ENCODE data around the gene TRIP12. TPM values are rescaled to one million over a fixed set of nuclear protein-coding genes. Genes with fewer than 3 reads are reported as not detected.

The TRIP12 gene
- total and polyA plus RNA-seq, 12 donors: 15.6 to 247 (median 198) TPM

DNA sequence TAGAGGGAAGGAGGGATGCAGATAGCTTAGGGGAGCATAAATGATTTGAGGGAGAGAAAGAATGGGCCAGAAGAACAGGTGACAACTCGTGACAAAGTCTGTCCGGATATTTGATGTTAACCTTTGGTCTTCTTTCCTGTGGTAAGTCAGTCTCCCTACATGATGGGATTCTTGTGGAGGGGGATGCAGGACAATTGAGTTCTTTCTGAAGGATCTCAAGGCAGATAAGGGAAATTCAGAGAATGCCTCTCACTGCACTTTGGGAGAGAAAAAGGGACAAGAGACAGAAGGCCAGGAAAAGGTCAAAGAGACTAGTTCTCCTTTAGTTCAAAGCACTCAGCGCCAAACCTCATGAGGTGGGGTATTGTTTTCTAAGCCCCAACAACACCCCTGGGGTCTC is 34.7 kb upstream of the TRIP12 start:
- Histone ChIP-seq H3K27me3 (no peaks in the 10 kb centered on the region), H3K27ac (no peak overlapping the region), H3K9me3 (no peaks in the 10 kb centered on the region), H3K4me3 (no peak overlapping the region), H3K36me3 (no peaks in the 10 kb centered on the region), H3K4me1 (no peaks in the 10 kb centered on the region)
- intact Hi-C loops (cut with DNase I): no loop called here
- TF ChIP-seq, protein P1, sequence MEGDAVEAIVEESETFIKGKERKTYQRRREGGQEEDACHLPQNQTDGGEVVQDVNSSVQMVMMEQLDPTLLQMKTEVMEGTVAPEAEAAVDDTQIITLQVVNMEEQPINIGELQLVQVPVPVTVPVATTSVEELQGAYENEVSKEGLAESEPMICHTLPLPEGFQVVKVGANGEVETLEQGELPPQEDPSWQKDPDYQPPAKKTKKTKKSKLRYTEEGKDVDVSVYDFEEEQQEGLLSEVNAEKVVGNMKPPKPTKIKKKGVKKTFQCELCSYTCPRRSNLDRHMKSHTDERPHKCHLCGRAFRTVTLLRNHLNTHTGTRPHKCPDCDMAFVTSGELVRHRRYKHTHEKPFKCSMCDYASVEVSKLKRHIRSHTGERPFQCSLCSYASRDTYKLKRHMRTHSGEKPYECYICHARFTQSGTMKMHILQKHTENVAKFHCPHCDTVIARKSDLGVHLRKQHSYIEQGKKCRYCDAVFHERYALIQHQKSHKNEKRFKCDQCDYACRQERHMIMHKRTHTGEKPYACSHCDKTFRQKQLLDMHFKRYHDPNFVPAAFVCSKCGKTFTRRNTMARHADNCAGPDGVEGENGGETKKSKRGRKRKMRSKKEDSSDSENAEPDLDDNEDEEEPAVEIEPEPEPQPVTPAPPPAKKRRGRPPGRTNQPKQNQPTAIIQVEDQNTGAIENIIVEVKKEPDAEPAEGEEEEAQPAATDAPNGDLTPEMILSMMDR (IDR thresholded peaks at IDR 0.05): no peak
- no peak for DNase-seq
- 79 to 83% methylated on average over 3 of the region's 3 CpGs for WGBS, 2 donors
- ATAC-seq: no peak

DNA sequence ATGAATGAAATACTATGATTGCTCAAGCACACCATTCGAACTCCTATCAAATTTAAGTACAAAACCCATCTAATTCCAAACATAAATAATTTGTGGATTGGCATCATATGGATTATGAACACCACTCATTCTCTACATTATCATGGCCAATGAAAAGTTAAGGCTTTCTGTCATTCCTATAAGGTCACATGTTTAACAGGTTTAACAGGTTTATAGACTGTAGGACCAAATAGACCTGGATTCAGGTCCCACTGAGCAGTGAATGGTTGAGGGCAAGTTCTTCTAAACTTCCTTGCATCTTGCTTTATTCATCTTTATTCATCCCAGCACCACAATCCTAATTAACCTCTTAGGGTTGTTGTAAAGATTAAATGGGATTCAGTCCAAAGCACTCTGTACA is 33.9 kb upstream of the TRIP12 start:
- no peaks in the 10 kb centered on the region for H3K4me1 ChIP-seq
- TF ChIP-seq, protein P1 (IDR thresholded peaks at IDR 0.05): no peak
- WGBS, 2 donors: 84 to 88% methylated on average over 1 of the region's 1 CpG
- no peaks in the 10 kb centered on the region for H3K9me3 ChIP-seq
- H3K36me3 ChIP-seq: no peaks in the 10 kb centered on the region
- ATAC-seq (no peak), DNase-seq (no peak)
- no peak overlapping the region for H3K4me3 ChIP-seq
- H3K27me3 ChIP-seq: no peaks in the 10 kb centered on the region
- intact Hi-C loops (cut with DNase I): no loop called here
- no peak overlapping the region for H3K27ac ChIP-seq

DNA sequence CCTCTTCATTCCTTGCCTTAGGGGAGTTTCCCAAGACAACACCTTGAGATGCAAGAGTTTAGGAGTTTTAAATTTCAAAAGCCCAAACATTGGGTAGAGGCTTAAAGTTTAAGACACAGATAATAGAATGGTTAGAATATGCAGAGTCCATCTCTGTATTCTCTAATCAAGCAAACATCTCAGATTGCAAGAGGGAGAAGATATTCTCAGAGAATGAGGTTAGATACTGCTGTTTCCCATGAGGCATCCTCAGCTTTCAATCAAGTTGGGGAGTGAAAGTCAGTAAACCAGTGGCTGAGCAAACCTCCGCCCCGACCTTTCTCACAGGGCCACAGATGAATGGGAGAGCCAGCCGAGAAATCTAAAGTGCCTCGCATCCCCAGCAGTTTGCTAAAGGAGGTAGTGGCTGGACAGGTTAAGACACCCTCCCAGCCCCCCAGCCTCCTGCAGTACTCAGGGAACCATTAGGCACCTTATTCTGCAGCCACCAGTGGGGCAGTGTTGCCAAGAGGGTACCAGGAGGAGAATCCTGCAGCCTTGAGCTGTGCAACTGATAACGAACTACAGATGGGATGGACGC is 30.5 kb upstream of the TRIP12 start:
- WGBS, 2 donors: 90 to 91% methylated on average over 6 of the region's 6 CpGs
- H3K4me3 ChIP-seq: no peak overlapping the region
- H3K36me3 ChIP-seq: no peaks in the 10 kb centered on the region
- no peaks in the 10 kb centered on the region for H3K9me3 ChIP-seq
- H3K27ac ChIP-seq: no peak overlapping the region
- ATAC-seq (no peak), DNase-seq (no peak)
- no peaks in the 10 kb centered on the region for H3K27me3 ChIP-seq
- TF ChIP-seq, protein P1 (IDR thresholded peaks at IDR 0.05): no peak
- intact Hi-C loops (cut with DNase I): no loop called here
- no peaks in the 10 kb centered on the region for H3K4me1 ChIP-seq

DNA sequence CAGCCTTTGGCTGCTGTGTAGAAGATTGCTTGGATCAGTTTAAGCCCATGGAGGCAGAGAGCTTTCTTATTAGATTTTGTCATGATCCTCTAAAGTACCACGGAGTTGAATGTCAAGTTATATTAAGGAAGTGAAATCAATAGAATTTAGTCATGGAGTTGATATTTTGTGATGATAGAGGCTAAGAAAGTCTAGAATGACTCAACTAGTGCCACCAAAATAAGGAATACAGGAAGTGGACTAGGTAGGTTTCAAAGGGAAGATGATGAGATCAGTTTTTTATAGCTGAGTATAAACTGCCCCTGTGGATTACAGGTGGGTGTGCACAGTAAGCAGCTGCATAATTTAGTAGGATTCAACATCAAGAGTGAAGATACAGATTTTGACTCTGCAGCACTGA is 25.7 kb upstream of the TRIP12 start:
- DNase-seq (no peak), ATAC-seq (no peak)
- Histone ChIP-seq H3K27ac (no peak overlapping the region), H3K4me1 (no peaks in the 10 kb centered on the region), H3K9me3 (no peaks in the 10 kb centered on the region), H3K27me3 (no peaks in the 10 kb centered on the region), H3K36me3 (no peaks in the 10 kb centered on the region), H3K4me3 (no peak overlapping the region)
- 90 to 91% methylated on average over 1 of the region's 1 CpG for WGBS, 2 donors
- TF ChIP-seq, protein P1 (IDR thresholded peaks at IDR 0.05): no peak
- intact Hi-C loops (cut with DNase I): no loop called here
